Muscle of leg (tissue), 11 donors: ENCODE results near the gene TLE4. TPM values are rescaled to one million over a fixed set of nuclear protein-coding genes. Genes with fewer than 3 reads are reported as not detected.
A peak's percentile ranks its signal among the peaks of the same experiment; 100 is the strongest.
"Not testable (repeated sequence)": the region's sequence is repeated elsewhere in the genome, so short reads cannot be mapped to it uniquely, and the experiment has no call there.

Experiments used
- DNase-seq: peaks from one replicate; pipeline ENCODE4 v3.0.0; 2013
- H3K27ac ChIP-seq: one replicate; pipeline ENCODE4 v1.5.1; 2013; ENCODE audit warnings: mild to moderate bottlenecking, low read length, control low read depth
- H3K27me3 ChIP-seq: one replicate; pipeline ENCODE4 v1.6.1; 2013; ENCODE audit warnings: low read length; ENCODE audit not compliant: control insufficient read depth, insufficient read depth
- H3K36me3 ChIP-seq: one replicate; pipeline ENCODE4 v1.6.1; 2013; ENCODE audit warnings: low read length; ENCODE audit not compliant: control insufficient read depth, insufficient read depth
- H3K4me1 ChIP-seq: one replicate; pipeline ENCODE4 v1.6.1; 2013; ENCODE audit warnings: low read length; ENCODE audit not compliant: control insufficient read depth, insufficient read depth
- H3K4me3 ChIP-seq: one replicate; pipeline ENCODE4 v1.5.1; 2013; ENCODE audit warnings: low read length, control low read depth
- H3K9me3 ChIP-seq: replicated peaks from 2 replicates; pipeline ENCODE4 v1.6.1; 2013; ENCODE audit warnings: low read depth, low read length; ENCODE audit not compliant: control insufficient read depth
- WGBS: methylation state at CpG from one replicate; pipeline ENCODE4 v1.1.5; 2013; ENCODE audit warnings: missing lambda C conversion rate; ENCODE audit not compliant: insufficient coverage; 5-methylcytosine and 5-hydroxymethylcytosine counted together
- polyA plus RNA-seq, 8 donors: library from polyadenylated mRNA; unstranded; fragments of 120-200 nt; gene quantifications; one replicate each; pipeline versions ENCODE4 v1.2.1 to v1.2.3, GENCODE V29; 2013; ENCODE audit warnings: inconsistent platforms in 1 of 8, low replicate concordance in 1 of 8; ENCODE audit not compliant: insufficient read length in 8 of 8, insufficient read depth in 1 of 8
- total RNA-seq: library from RNA; stranded (reverse); fragments of 120-200 nt; gene quantifications from one replicate; pipeline ENCODE4 v1.2.4, GENCODE V29; 2013

TLE4 gene
- total and polyA plus RNA-seq, 9 donors = 16.5 to 22.0 (median 17.7) TPM

GRCh38 chr9:79600466-79600865 is 28.7 kb downstream of the TLE4 start:
- Histone ChIP-seq H3K27me3 (no peaks in the 10 kb centered on the region), H3K4me1 (no peaks in the 10 kb centered on the region), H3K27ac (no peak overlapping the region), H3K4me3 (no peak overlapping the region), H3K36me3 (peaks cover 3% of the 10 kb centered on the region), H3K9me3 (peaks cover 11% of the 10 kb centered on the region)
- no peak for DNase-seq
- 64% methylated on average over 3 of the region's 5 CpGs for whole genome bisulfite sequencing

- Histone ChIP-seq H3K9me3 (peaks cover 11% of the 10 kb centered on the region), H3K4me1 (no peaks in the 10 kb centered on the region), H3K27ac (no peak overlapping the region), H3K27me3 (no peaks in the 10 kb centered on the region), H3K4me3 (no peak overlapping the region), H3K36me3 (peaks cover 3% of the 10 kb centered on the region)
- 100% methylated on average over 1 of the region's 3 CpGs for WGBS
- DNase-seq = no peak
Observed at GRCh38 chr9:79603222-79603920, 31.6 kb downstream of the TLE4 start.

- Histone ChIP-seq H3K9me3 (peaks cover 11% of the 10 kb centered on the region), H3K36me3 (peaks cover 3% of the 10 kb centered on the region), H3K4me3 (no peak overlapping the region), H3K4me1 (no peaks in the 10 kb centered on the region), H3K27me3 (no peaks in the 10 kb centered on the region), H3K27ac (no peak overlapping the region)
- DNase-seq = no peak
Observed at GRCh38 chr9:79604149-79604548, 32.4 kb downstream of the TLE4 start.

DNA sequence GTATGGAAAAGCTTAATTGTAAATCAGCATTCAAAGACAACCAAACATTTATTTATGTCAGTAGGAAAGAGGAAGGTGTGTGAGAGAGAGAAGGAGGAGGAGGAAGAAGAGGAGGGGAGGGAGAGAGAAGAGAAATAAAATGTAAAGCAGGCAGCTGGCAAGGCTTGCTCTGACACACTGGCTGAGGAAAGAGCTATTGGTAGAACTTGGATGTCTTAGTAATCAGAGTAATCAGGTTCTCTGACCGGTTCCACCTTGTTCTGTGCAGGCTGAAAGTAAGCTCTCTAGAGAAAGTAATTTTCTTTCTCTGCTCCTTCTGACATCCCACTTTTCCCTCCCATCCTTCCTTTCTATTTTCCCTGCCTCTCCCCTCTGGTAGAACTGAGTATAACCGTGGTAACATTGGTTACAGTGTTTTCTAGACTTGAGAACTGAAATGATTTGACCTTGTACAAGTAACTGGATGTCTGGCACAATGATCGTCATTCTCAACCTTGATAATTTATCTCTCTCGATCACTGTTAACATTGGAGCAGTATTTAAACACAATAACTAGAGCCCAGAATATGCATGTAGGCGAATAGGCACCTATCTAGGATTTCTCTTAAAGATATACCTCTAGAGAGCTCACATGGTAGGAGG is 33.3 kb downstream of the TLE4 start:
- no peaks in the 10 kb centered on the region for H3K4me1 ChIP-seq
- no CpG with 5 or more reads among the region's 5 CpGs for WGBS
- peaks cover 3% of the 10 kb centered on the region for H3K36me3 ChIP-seq
- no peak for DNase-seq
- peaks cover 11% of the 10 kb centered on the region for H3K9me3 ChIP-seq
- no peak overlapping the region for H3K27ac ChIP-seq
- no peak overlapping the region for H3K4me3 ChIP-seq
- H3K27me3 ChIP-seq = no peaks in the 10 kb centered on the region

DNA sequence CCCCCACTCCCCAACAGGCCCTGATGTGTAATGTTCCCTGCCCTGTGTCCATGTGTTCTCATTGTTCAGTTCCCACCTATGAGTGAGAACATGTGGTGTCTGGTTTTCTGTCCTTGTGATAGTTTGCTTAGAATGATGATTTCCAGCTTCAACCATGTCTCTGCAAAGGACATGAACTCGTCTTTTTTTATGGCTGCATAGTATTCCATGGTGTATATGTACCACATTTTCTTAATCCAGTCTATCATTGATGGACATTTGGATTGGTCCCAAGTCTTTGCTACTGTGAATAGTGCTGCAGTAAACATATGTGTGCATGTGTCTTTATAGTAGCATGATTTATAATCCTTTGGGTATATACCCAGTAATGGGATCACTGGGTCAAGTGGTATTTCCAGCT is 34.8 kb downstream of the TLE4 start:
- not testable (repeated sequence) for H3K27ac ChIP-seq, H3K4me1 ChIP-seq, H3K4me3 ChIP-seq, H3K27me3 ChIP-seq, H3K36me3 ChIP-seq, DNase-seq
- H3K9me3 ChIP-seq = peaks cover 11% of the 10 kb centered on the region
- WGBS = no CpG with 5 or more reads among the region's 1 CpG

DNA sequence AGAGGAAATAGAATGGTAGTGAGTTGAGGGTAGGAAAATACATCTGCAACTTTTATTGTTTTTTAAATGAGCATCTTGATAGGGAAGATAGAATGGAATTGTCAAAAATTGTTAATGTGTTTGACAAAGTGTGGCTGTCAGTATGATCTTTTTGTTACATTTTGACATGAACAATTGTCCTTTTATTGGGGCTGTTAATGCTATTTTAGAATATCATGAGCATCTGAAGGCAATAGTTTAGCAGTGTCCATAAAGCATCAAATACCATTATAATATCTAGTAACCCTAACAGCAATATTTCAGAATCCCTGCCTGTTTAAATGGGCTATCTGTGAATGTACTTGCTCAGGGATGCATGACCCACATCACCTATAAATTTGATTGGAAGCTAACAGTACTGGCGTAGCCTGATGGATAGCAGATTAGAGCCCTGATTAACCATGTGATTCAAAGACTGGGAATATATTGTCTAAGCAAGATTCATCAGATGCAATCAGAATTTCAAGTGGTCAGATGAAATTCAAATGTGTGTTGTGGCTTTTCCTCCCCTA is 37.8 kb downstream of the TLE4 start:
- no peaks in the 10 kb centered on the region for H3K36me3 ChIP-seq
- H3K27ac ChIP-seq = no peak overlapping the region
- no peaks in the 10 kb centered on the region for H3K27me3 ChIP-seq
- no peak overlapping the region for H3K4me3 ChIP-seq
- no peaks in the 10 kb centered on the region for H3K9me3 ChIP-seq
- H3K4me1 ChIP-seq = peaks cover 3% of the 10 kb centered on the region
- WGBS = no CpG with 5 or more reads among the region's 1 CpG
- no peak for DNase-seq

DNA sequence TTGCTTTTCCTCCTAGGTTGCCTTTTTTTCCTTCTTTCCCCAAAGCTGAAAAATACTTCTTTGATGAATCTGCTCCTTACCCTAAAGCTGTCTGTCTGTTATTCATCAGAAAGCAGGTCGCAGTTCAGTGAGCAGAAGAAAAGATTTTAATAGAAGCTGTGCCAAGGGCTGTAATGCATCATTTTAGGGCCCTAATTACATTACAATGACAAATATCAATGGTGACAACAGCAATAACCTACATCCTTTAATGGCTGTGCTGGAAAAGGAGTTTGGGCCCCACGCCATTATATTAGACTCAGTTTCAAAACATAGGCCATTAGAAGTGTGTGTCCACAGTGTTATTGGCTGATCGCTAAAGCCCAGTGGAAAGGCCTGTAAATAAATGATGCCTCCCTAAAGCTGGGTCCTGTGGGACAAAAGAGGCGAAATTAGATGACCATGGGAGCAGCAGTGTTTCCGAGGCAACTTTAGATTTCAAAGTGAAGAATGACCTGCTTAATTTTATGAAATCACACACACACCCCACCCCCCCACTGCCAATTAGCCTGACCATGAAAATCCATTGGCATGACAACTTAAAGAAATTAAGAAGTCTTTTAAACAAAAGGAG is 38.4 kb downstream of the TLE4 start:
- H3K4me3 ChIP-seq = no peak overlapping the region
- H3K9me3 ChIP-seq = no peaks in the 10 kb centered on the region
- peaks cover 3% of the 10 kb centered on the region for H3K4me1 ChIP-seq
- H3K27me3 ChIP-seq = no peaks in the 10 kb centered on the region
- 40% methylated on average over 1 of the region's 5 CpGs for WGBS
- H3K36me3 ChIP-seq = no peaks in the 10 kb centered on the region
- H3K27ac ChIP-seq = no peak overlapping the region
- DNase-seq = peak; percentile 19

DNA sequence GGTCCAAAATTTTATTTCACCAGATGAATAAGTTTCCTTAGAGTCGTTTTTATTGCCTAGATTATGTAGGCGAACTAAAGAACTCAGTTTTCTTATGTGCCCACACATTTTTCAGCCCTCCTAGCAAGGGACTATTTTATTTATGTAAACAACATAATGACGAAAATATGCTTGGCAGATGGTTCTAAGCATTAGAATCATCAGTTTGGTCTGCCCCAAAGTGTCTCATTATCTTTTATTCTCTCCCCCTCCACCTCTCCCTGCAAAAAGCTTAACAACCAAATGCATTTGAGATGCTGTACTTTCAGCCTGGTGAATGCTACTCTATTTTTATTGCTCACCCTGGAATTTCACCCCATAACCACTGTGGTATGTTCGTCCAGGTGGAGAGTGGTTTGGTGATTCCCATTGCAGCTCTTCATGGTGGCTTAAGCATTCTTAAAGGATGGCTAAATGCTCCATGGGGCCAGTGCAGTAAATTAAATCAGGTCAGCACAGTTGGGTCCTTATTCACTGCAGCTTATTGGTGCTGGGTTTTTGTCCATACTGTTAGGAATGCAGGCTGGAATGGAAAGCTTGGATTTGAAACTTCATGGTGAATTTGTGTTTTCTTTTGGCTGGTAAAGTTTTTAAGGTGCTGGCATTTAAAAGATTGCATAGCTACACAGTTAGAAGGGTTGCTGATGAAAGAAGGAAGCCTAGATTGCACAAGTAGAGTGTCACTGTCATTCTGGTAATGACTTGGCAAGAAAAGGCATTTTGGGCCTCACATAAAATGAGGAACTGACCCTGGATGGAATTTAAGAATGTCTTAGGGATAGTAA is 39.2 kb downstream of the TLE4 start:
- Histone ChIP-seq H3K27me3 (no peaks in the 10 kb centered on the region), H3K9me3 (no peaks in the 10 kb centered on the region), H3K4me1 (peaks cover 3% of the 10 kb centered on the region), H3K36me3 (no peaks in the 10 kb centered on the region), H3K27ac (no peak overlapping the region), H3K4me3 (no peak overlapping the region)
- DNase-seq = peak; percentile 70
- WGBS = 60% methylated on average over 1 of the region's 4 CpGs

DNA sequence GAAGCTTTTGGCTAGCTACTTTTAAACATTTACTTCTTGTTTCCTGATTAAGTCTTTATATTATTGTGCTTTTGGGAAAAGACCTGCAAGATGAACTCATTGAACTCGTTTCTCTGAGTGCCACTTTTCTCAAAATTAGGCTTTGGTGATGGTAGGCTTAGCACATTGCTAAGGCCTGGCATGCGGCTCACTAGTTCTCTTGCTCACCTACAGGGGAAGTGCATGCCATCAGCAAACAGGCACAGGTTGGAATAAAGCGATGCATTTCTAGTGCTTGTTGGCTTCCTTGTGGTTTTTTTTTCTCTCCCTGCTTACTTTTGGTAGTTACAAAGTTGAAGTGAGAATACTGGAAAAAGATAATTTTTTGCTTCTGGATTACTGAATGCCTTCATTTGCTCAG is 41.4 kb downstream of the TLE4 start:
- Histone ChIP-seq H3K9me3 (no peaks in the 10 kb centered on the region), H3K4me3 (no peak overlapping the region), H3K36me3 (no peaks in the 10 kb centered on the region), H3K4me1 (peaks cover 4% of the 10 kb centered on the region), H3K27ac (no peak overlapping the region), H3K27me3 (no peaks in the 10 kb centered on the region)
- DNase-seq = no peak
- 33% methylated on average over 1 of the region's 3 CpGs for WGBS

GRCh38 chr9:79615038-79615437 is 43.3 kb downstream of the TLE4 start:
- Histone ChIP-seq H3K27me3 (no peaks in the 10 kb centered on the region), H3K4me1 (peaks cover 4% of the 10 kb centered on the region), H3K27ac (no peak overlapping the region), H3K9me3 (no peaks in the 10 kb centered on the region), H3K36me3 (no peaks in the 10 kb centered on the region), H3K4me3 (no peak overlapping the region)
- WGBS = no CpG with 5 or more reads among the region's 5 CpGs
- peak; percentile 51 for DNase-seq
